ENCODE measurements around the gene CPEB2.

DNA sequence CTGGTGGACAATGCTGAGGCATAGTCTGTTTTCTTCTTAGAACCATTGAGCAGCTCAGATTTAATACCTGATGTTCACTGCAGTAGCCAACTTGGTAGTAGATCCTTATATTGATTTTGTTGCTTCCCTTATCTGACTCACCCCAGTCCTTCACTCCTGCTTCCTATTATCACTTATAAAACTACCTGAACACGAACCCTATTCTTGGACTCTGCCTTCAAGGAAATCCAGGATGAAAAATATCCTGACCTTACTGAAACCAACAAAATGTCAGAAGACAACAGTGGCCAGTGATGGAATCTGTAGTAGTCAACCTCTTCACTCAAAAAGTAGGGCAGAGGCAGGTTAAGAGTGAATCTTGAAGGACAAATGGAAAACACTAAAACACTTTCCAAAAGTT lies 98.1 kb downstream of the CPEB2 start:
- TF ChIP-seq, protein P1, sequence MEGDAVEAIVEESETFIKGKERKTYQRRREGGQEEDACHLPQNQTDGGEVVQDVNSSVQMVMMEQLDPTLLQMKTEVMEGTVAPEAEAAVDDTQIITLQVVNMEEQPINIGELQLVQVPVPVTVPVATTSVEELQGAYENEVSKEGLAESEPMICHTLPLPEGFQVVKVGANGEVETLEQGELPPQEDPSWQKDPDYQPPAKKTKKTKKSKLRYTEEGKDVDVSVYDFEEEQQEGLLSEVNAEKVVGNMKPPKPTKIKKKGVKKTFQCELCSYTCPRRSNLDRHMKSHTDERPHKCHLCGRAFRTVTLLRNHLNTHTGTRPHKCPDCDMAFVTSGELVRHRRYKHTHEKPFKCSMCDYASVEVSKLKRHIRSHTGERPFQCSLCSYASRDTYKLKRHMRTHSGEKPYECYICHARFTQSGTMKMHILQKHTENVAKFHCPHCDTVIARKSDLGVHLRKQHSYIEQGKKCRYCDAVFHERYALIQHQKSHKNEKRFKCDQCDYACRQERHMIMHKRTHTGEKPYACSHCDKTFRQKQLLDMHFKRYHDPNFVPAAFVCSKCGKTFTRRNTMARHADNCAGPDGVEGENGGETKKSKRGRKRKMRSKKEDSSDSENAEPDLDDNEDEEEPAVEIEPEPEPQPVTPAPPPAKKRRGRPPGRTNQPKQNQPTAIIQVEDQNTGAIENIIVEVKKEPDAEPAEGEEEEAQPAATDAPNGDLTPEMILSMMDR (IDR thresholded peaks at IDR 0.05), result no peak
- TF ChIP-seq POLR2A (IDR thresholded peaks at IDR 0.05), result no peak
